Liver (tissue), 9 donors: ENCODE data around the gene PCDHGB3. TPM values are rescaled to one million over a fixed set of nuclear protein-coding genes. Genes with fewer than 3 reads are reported as not detected.
"Not testable (repeated sequence)": the region's sequence is repeated elsewhere in the genome, so short reads cannot be mapped to it uniquely, and the experiment has no call there.

ENCODE experiments used
- DNase-seq: peaks from one replicate; pipeline ENCODE4 v3.0.0-alpha.2; 2017; ENCODE audit warnings: low spot score
- H3K27ac ChIP-seq, 2 donors: one replicate each; pipeline ENCODE4 v1.7.0; 2013; ENCODE audit warnings: inconsistent platforms in 2 of 2, low read length in 2 of 2, control low read depth in 1 of 2, low read depth in 1 of 2, mild to moderate bottlenecking in 1 of 2
- H3K27me3 ChIP-seq, 4 donors: one replicate each; pipeline versions ENCODE4 v1.6.1 to v1.7.0; 2013; ENCODE audit warnings: low read length in 3 of 4, inconsistent platforms in 1 of 4, mild to moderate bottlenecking in 1 of 4, moderate library complexity in 1 of 4; ENCODE audit not compliant: control insufficient read depth in 4 of 4, insufficient read depth in 4 of 4
- H3K36me3 ChIP-seq, 4 donors: one replicate each; pipeline versions ENCODE4 v1.6.1 to v1.7.0; 2013; ENCODE audit warnings: low read length in 3 of 4, mild to moderate bottlenecking in 3 of 4, low read depth in 1 of 4, moderate library complexity in 1 of 4; ENCODE audit not compliant: control insufficient read depth in 4 of 4, insufficient read depth in 3 of 4
- H3K4me1 ChIP-seq, 4 donors: one replicate each; pipeline versions ENCODE4 v1.6.1 to v1.7.0; 2013; ENCODE audit warnings: low read length in 3 of 4, mild to moderate bottlenecking in 3 of 4, moderate library complexity in 1 of 4; ENCODE audit not compliant: control insufficient read depth in 4 of 4, insufficient read depth in 4 of 4
- H3K4me3 ChIP-seq, 3 donors: one replicate each; pipeline versions ENCODE4 v1.6.1 to v1.7.0; 2013; ENCODE audit warnings: low read length in 3 of 3, control low read depth in 1 of 3, low read depth in 1 of 3, mild to moderate bottlenecking in 1 of 3
- H3K9ac ChIP-seq, 2 donors: one replicate each; pipeline ENCODE4 v1.7.0; 2013; ENCODE audit warnings: low read length in 2 of 2, mild to moderate bottlenecking in 2 of 2, moderate library complexity in 2 of 2, control low read depth in 1 of 2, low read depth in 1 of 2
- H3K9me3 ChIP-seq, 4 donors: one replicate each; pipeline versions ENCODE4 v1.6.1 to v1.7.0; 2013; ENCODE audit warnings: low read length in 3 of 4; ENCODE audit not compliant: control insufficient read depth in 4 of 4
- CTCF ChIP-seq: fragments of 150-350 bp; IDR thresholded peaks from 2 replicates; pipeline ENCODE4 v1.5.1; 2017; ENCODE audit warnings: improper control_type of control experiment, low read depth, low read length; ENCODE audit not compliant: missing input control
- EGR1 ChIP-seq, 2 donors: IDR thresholded peaks; 2 replicates each; pipeline ENCODE4 v1.6.1; 2016 to 2018; ENCODE audit warnings: antibody characterized with exemption in 2 of 2, low read depth in 2 of 2
- FOXA1 ChIP-seq: IDR thresholded peaks from 2 replicates; pipeline ENCODE4 v1.6.1; 2016; ENCODE audit warnings: antibody characterized with exemption
- FOXA2 ChIP-seq: IDR thresholded peaks from 2 replicates; pipeline ENCODE4 v1.6.1; 2016; ENCODE audit warnings: antibody characterized with exemption
- GABPA ChIP-seq, 2 donors: IDR thresholded peaks in 1 of 2; conservative IDR thresholded peaks in 1 of 2; 2 replicates each; pipeline ENCODE4 v1.6.1; 2016; ENCODE audit warnings: antibody characterized with exemption in 2 of 2, mild to moderate bottlenecking in 1 of 2, moderate library complexity in 1 of 2
- HNF4A ChIP-seq, 2 donors: conservative IDR thresholded peaks; 2 replicates each; pipeline ENCODE4 v1.6.1; 2016; ENCODE audit warnings: antibody characterized with exemption in 2 of 2, mild to moderate bottlenecking in 2 of 2
- HNF4G ChIP-seq: IDR thresholded peaks from 2 replicates; pipeline ENCODE4 v1.6.1; 2016; ENCODE audit warnings: antibody characterized with exemption
- JUND ChIP-seq, 2 donors: IDR thresholded peaks; 2 replicates each; pipeline ENCODE4 v1.6.1; 2016; ENCODE audit warnings: antibody characterized with exemption in 2 of 2
- MAX ChIP-seq: IDR thresholded peaks from 2 replicates; pipeline ENCODE4 v1.6.1; 2016; ENCODE audit warnings: antibody characterized with exemption
- NR2F2 ChIP-seq: IDR thresholded peaks from 2 replicates; pipeline ENCODE4 v1.6.1; 2016; ENCODE audit warnings: antibody characterized with exemption
- RAD21 ChIP-seq, 2 donors: IDR thresholded peaks; 2 replicates each; pipeline ENCODE4 v1.6.1; 2016; ENCODE audit warnings: antibody characterized with exemption in 2 of 2, mild to moderate bottlenecking in 2 of 2
- RXRA ChIP-seq, 2 donors: IDR thresholded peaks; 2 replicates each; pipeline ENCODE4 v1.6.1; 2017 to 2018; ENCODE audit warnings: antibody characterized with exemption in 2 of 2, mild to moderate bottlenecking in 1 of 2
- SP1 ChIP-seq: IDR thresholded peaks from 2 replicates; pipeline ENCODE4 v1.6.1; 2018; ENCODE audit warnings: antibody characterized with exemption, mild to moderate bottlenecking
- TAF1 ChIP-seq: conservative IDR thresholded peaks from 2 replicates; pipeline ENCODE4 v1.6.1; 2016; ENCODE audit warnings: antibody characterized with exemption, mild to moderate bottlenecking
- YY1 ChIP-seq: IDR thresholded peaks from 2 replicates; pipeline ENCODE4 v1.6.1; 2016; ENCODE audit warnings: antibody characterized with exemption, mild to moderate bottlenecking
- ZBTB33 ChIP-seq: IDR thresholded peaks from 2 replicates; pipeline ENCODE4 v1.6.1; 2016; ENCODE audit warnings: antibody characterized with exemption
- WGBS: extraction: QIAGEN DNeasy Blood & Tissue Kit; methylation state at CpG from one replicate; pipeline ENCODE4 v1.1.7; 2013; 5-methylcytosine and 5-hydroxymethylcytosine counted together
- polyA plus RNA-seq, 2 donors: library from polyadenylated mRNA; stranded (reverse) in 1 of 2; unstranded in 1 of 2; fragments of 200-250 nt in 1 of 2; fragments of >200 nt in 1 of 2; fragmentation: Nextera tagmentation in 1 of 2; extraction: Ambion mirVana in 1 of 2; gene quantifications; one replicate each; pipeline versions ENCODE4 v1.2.1 to v1.2.3, GENCODE V29; 2013 to 2015
- total RNA-seq, 2 donors: library from RNA; depleted of rRNA; stranded (reverse); fragments of >200 nt; gene quantifications; one replicate each; pipeline ENCODE4 v1.2.3, GENCODE V29; 2014
- TF ChIP-seq, protein P1 (sequence below): IDR thresholded peaks from 2 replicates; pipeline ENCODE4 v1.6.1; 2016; ENCODE audit warnings: antibody characterized with exemption, mild to moderate bottlenecking
- TF ChIP-seq, protein P2 (sequence below): IDR thresholded peaks from 2 replicates; pipeline ENCODE4 v1.6.1; 2016; ENCODE audit warnings: antibody characterized with exemption
- donor health status: healthy.
- donor health status: healthy.
- donor health status: healthy.
- donor health status: healthy.
- donor health status: healthy.

PCDHGB3 gene
- total and polyA plus RNA-seq, 4 donors: 0.07 to 1.2 (median 0.37) TPM; not detected in 1

GRCh38 chr5:141417494-141418172 is 47.6 kb downstream of the PCDHGB3 start, which contains the start of gene PCDHGB7:
PCDHGB7 (plus strand) TSS chr5:141417677; CDS start chr5:141417860, 183 bp downstream.
- not testable (repeated sequence) for H3K4me1 ChIP-seq, H3K27me3 ChIP-seq, H3K9ac ChIP-seq, H3K36me3 ChIP-seq, H3K27ac ChIP-seq
- Histone ChIP-seq H3K9me3 (peaks cover 41 to 77% (median 52%) of the 10 kb centered on the region in 4 donors), H3K4me3 (peak within 1 kb of the TSS; percentile 32 to 67 (median 48))
- 12% methylated on average over 47 of the region's 47 CpGs for WGBS
- TF ChIP-seq RAD21 (IDR thresholded peaks at IDR 0.05): peak; percentile 73 to 80
- TF ChIP-seq CTCF: peak; percentile 64
- DNase-seq: peak; percentile 53

- Histone ChIP-seq H3K4me1 (no peaks in the 10 kb centered on the region), H3K27ac (no peak overlapping the region), H3K9me3 (peaks cover 47 to 75% (median 58%) of the 10 kb centered on the region in 4 donors), H3K27me3 (peaks cover 0 to 5% (median 0%) of the 10 kb centered on the region in 4 donors), H3K4me3 (peak overlapping the region in 2 of 3 donors; percentile 23 to 59), H3K9ac (no peak overlapping the region), H3K36me3 (no peaks in the 10 kb centered on the region)
- TF ChIP-seq FOXA2 (no peak), FOXA1 (no peak), HNF4A (conservative IDR thresholded peaks at IDR 0.05) (no peak), TAF1 (no peak), YY1 (no peak), NR2F2 (no peak), MAX (no peak), RXRA (IDR thresholded peaks at IDR 0.05) (no peak), SP1 (no peak), HNF4G (no peak), JUND (IDR thresholded peaks at IDR 0.05) (no peak), GABPA (IDR thresholded peaks at IDR 0.05 in 1 of 2, conservative IDR thresholded peaks at IDR 0.05 in 1 of 2) (no peak), RAD21 (IDR thresholded peaks at IDR 0.05) (no peak), ZBTB33 (no peak), CTCF (no peak), EGR1 (IDR thresholded peaks at IDR 0.05; ENCODE audit: low read depth in 2 of 2) (no peak)
- TF ChIP-seq, protein P1, sequence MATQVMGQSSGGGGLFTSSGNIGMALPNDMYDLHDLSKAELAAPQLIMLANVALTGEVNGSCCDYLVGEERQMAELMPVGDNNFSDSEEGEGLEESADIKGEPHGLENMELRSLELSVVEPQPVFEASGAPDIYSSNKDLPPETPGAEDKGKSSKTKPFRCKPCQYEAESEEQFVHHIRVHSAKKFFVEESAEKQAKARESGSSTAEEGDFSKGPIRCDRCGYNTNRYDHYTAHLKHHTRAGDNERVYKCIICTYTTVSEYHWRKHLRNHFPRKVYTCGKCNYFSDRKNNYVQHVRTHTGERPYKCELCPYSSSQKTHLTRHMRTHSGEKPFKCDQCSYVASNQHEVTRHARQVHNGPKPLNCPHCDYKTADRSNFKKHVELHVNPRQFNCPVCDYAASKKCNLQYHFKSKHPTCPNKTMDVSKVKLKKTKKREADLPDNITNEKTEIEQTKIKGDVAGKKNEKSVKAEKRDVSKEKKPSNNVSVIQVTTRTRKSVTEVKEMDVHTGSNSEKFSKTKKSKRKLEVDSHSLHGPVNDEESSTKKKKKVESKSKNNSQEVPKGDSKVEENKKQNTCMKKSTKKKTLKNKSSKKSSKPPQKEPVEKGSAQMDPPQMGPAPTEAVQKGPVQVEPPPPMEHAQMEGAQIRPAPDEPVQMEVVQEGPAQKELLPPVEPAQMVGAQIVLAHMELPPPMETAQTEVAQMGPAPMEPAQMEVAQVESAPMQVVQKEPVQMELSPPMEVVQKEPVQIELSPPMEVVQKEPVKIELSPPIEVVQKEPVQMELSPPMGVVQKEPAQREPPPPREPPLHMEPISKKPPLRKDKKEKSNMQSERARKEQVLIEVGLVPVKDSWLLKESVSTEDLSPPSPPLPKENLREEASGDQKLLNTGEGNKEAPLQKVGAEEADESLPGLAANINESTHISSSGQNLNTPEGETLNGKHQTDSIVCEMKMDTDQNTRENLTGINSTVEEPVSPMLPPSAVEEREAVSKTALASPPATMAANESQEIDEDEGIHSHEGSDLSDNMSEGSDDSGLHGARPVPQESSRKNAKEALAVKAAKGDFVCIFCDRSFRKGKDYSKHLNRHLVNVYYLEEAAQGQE: no peak
- TF ChIP-seq, protein P2, sequence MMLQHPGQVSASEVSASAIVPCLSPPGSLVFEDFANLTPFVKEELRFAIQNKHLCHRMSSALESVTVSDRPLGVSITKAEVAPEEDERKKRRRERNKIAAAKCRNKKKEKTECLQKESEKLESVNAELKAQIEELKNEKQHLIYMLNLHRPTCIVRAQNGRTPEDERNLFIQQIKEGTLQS: no peak
- 35% methylated on average over 74 of the region's 74 CpGs for WGBS
- DNase-seq: no peak
These were observed 49.2 kb downstream of the PCDHGB3 start for GRCh38 chr5:141419074-141419880.
